AG04449 (cell line): ENCODE data around the gene UMAD1.

Source experiments
- CTCF ChIA-PET: fragments of 350-600 bp; formaldehyde crosslinking; extraction: SDS; loops from one replicate; lab custom pipeline; 2021; ENCODE audit warnings: antibody characterized with exemption; lab: Yijun Ruan, JAX
- POLR2A ChIA-PET: fragments of 400-600, 350-600 bp; formaldehyde crosslinking; extraction: SDS; loops from one replicate; lab custom pipeline; 2020; ENCODE audit warnings: antibody characterized with exemption, inconsistent platforms; lab: Yijun Ruan, JAX
- DNase-seq: peaks from one replicate; pipeline ENCODE4 v3.0.0-alpha.2; 2010; ENCODE audit warnings: low read depth, low spot score
- H3K4me3 ChIP-seq: 2 replicates; pipeline ENCODE4 v1.5.1; 2011; ENCODE audit warnings: low read depth, mild to moderate bottlenecking, control low read depth, low read length
- TF ChIP-seq, protein P1 (sequence below): IDR thresholded peaks from one replicate; pipeline ENCODE4 v1.5.1; 2011; ENCODE audit warnings: mild to moderate bottlenecking, moderate library complexity, low read length, control low read depth, inconsistent platforms; ENCODE audit not compliant: insufficient read depth; ENCODE audit errors: missing control alignments

Gene UMAD1

DNA sequence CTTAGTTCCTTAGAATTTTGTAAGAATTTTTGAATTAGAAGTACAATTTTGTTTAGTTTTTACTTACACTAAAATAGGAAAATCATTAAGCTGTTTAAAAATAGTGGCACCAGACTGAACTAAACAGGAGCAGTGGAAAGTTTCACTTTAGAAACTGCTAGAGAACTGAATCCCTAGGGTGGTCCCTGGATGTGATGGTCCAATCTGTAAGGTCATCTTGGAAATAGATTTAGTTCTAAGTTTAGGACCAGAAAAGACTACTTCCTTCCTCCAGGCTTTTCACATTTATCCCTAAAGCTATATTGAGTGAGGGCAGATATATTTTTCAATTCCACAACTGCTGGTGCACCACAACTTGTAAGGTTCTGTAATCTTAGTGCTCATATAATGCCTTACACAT lies 58.8 kb downstream of the UMAD1 start:
- ChIA-PET POLR2A (no interaction called here), CTCF (interaction anchor here (2.1 kb wide), 1 partner anchor 18 kb away, joined by 6 read pairs; no protein-coding TSS in a partner anchor)
- TF ChIP-seq, protein P1, sequence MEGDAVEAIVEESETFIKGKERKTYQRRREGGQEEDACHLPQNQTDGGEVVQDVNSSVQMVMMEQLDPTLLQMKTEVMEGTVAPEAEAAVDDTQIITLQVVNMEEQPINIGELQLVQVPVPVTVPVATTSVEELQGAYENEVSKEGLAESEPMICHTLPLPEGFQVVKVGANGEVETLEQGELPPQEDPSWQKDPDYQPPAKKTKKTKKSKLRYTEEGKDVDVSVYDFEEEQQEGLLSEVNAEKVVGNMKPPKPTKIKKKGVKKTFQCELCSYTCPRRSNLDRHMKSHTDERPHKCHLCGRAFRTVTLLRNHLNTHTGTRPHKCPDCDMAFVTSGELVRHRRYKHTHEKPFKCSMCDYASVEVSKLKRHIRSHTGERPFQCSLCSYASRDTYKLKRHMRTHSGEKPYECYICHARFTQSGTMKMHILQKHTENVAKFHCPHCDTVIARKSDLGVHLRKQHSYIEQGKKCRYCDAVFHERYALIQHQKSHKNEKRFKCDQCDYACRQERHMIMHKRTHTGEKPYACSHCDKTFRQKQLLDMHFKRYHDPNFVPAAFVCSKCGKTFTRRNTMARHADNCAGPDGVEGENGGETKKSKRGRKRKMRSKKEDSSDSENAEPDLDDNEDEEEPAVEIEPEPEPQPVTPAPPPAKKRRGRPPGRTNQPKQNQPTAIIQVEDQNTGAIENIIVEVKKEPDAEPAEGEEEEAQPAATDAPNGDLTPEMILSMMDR = no peak
- H3K4me3 ChIP-seq = no peak overlapping the region
- no peak for DNase-seq

DNA sequence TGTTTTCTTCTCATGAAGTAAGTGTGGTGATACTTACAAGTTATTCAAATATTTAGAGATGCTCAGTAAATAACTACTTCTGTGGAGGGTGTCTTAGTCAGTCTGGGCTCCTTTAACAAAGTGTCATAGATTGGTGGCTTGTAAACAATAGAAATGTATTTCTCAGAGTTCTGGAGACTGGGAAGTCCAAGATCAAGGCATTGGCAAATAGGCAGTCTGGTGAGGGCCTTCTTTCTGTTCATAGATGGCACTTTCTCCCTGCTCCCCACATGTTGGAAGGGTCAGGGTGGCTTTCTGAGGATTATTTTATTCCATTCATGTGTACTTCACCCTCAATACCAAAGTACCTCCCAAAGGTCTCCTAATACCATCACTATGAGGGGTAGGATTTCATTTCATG lies 59.4 kb downstream of the UMAD1 start:
- CTCF ChIA-PET = interaction anchor here (2.1 kb wide), 1 partner anchor 18 kb away, joined by 6 read pairs; no protein-coding TSS in a partner anchor
- POLR2A ChIA-PET = no interaction called here
- H3K4me3 ChIP-seq = no peak overlapping the region

DNA sequence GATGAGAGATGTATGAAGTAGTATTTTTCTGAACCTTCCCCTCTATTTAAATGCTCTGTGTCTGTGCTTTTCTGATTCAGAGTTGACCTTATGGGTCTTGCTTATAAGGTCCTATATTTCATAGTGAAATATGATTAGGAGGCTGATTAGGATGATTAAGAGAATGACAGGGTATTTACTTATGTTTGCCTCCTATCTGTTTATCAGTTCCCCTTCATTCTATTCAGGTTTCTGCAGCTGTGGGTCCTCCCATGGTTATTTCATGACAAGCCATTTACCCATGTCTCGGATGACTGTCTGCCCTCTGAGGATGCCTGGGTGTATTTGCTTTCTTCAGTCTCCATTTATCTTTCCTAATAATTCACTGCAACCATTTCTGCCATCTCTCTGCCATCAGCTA lies 61.0 kb downstream of the UMAD1 start:
- TF ChIP-seq, protein P1 = no peak
- CTCF ChIA-PET = no interaction called here
- DNase-seq = no peak
- POLR2A ChIA-PET = no interaction called here
- no peak overlapping the region for H3K4me3 ChIP-seq

More for the DNA sequence above, 59.4 kb downstream of the UMAD1 start:
- TF ChIP-seq, protein P1 = no peak
- DNase-seq = no peak

DNA sequence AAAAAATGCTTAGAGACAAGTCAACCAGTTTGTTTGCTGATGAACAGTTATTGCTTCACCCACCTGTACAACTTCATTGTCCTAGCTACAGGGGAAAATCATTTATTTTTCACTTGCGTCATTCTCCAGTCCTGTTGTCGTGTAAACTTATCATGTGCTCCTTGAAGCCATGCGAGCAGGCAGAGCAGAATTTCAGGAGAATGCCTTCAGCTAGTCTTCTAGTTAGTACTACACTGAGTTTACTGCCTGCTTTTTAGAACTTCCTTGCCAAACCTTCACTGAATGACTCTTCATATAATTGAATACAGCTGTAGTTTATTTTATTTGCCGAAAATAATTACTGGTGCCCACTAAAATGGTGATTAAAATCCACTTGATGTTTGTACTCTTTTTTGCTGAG lies 62.3 kb downstream of the UMAD1 start:
- CTCF ChIA-PET = no interaction called here
- TF ChIP-seq, protein P1 = no peak

DNA sequence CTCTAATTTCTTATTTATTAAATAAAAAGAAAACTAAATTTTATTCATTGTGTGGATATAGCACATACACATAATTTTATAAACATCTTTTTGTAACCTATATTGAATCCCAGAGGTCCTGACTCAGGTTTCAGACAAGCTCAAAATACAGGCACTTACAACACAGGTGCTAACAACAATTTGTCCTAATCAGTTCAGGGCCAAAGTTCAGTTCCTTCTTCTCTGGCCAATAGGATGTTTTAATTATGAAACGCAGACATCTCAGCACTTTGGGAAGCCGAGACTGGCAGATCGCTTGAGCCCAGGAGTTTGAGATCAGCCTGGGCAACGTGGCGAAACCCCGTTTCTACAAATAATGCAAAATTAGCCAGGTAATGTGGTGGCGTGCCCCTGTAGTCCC lies 62.9 kb downstream of the UMAD1 start:
- TF ChIP-seq, protein P1 = no peak
- POLR2A ChIA-PET = no interaction called here
- CTCF ChIA-PET = no interaction called here
- no peak overlapping the region for H3K4me3 ChIP-seq
- DNase-seq = no peak

More for the DNA sequence above, 62.3 kb downstream of the UMAD1 start:
- no peak for DNase-seq
- POLR2A ChIA-PET = no interaction called here
- H3K4me3 ChIP-seq = no peak overlapping the region

DNA sequence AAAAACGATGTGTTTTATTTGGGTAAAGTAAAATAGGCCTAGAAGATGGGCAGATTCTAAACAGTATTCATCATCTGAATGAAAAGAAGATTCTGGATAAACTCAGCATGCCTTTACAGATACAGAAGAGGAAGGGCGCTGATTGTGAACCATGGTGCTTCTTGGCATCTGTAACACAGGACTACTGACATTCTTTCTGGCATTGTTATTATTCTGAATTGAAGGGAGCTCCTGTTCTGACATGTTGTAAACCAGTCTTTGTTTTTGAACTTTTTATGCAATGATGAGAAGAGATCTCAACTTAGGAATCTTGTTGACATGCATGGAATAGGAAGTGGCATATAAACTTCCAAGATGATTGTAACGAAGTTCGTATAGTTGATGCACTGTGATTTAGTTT lies 64.3 kb downstream of the UMAD1 start:
- CTCF ChIA-PET = no interaction called here
- no peak overlapping the region for H3K4me3 ChIP-seq
- POLR2A ChIA-PET = no interaction called here
- TF ChIP-seq, protein P1 = no peak
- DNase-seq = no peak
